Measurements from ENCODE around the gene PHACTR1.

DNA sequence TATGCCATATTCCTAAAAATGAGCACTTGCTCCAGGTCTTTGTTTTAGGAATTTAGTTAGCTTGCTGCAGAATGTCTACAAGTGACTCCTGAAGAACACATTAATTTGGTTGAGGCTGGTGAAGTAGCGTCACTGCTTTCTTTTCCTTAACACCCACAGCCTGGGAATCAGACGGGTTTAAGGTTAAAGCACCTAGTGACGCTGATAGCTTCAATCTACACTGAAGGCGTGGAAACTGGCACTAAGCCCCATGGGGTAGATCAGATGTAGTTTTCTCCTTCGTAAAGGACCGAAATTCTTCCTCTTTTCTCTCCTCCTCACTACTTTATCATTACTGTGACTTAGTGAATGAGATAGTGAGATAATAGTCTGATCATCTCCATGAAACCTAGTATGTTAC, 521.5 kb downstream of the PHACTR1 start:
- TF ChIP-seq EZH2phosphoT487 (IDR thresholded peaks at IDR 0.05; ENCODE audit: insufficient read depth, low read depth): no peak
- TF ChIP-seq EZH2 (IDR thresholded peaks at IDR 0.05; ENCODE audit: insufficient read depth, poor library complexity, severe bottlenecking): no peak

All from GM23248 (cell line).